Tibial artery (tissue), 4 donors: ENCODE data around the gene SYT6.

Experiments used
- DNase-seq, 2 donors: peaks; one replicate each; pipeline ENCODE4 v3.0.0-alpha.2; 2019
- H3K27ac ChIP-seq, 2 donors: fragments of 200-600 bp; sonication (generic) in 1 of 2; 1 replicate in 1 of 2; 2 replicates in 1 of 2; pipeline ENCODE4 v1.5.1; 2018 to 2019; ENCODE audit warnings: mild to moderate bottlenecking in 1 of 2
- H3K27me3 ChIP-seq, 2 donors: fragments of 200-600 bp; sonication (generic) in 1 of 2; one replicate each; pipeline versions ENCODE4 v1.5.1 to v1.6.0; 2016 to 2019
- H3K36me3 ChIP-seq, 3 donors: fragments of 200-600 bp; sonication (generic) in 2 of 3; one replicate each; pipeline ENCODE4 v1.5.1; 2016 to 2019; ENCODE audit warnings: mild to moderate bottlenecking in 2 of 3
- H3K4me1 ChIP-seq, 4 donors: fragments of 200-600 bp; sonication (generic) in 2 of 4; 1 replicate in 3 of 4; 2 replicates in 1 of 4; pipeline ENCODE4 v1.5.1; 2016 to 2019
- H3K4me3 ChIP-seq, 2 donors: fragments of 200-600 bp; sonication (generic) in 1 of 2; 1 replicate in 1 of 2; 2 replicates in 1 of 2; pipeline ENCODE4 v1.5.1; 2018 to 2019; ENCODE audit warnings: mild to moderate bottlenecking in 2 of 2
- H3K9me3 ChIP-seq, 3 donors: fragments of 200-600 bp; sonication (generic) in 1 of 3; one replicate each; pipeline ENCODE4 v1.5.1; 2016 to 2019
- CTCF ChIP-seq, 2 experiments: fragments of 200-600 bp in 1 of 2; fragments of 450-650 bp in 1 of 2; IDR thresholded peaks; one replicate each; pipeline ENCODE4 v1.5.1; 2017 to 2019; ENCODE audit warnings: antibody characterized with exemption in 2 of 2, mild to moderate bottlenecking in 1 of 2, moderate library complexity in 1 of 2
- intact Hi-C: fragments of 100-400 bp; cut with DNase I; formaldehyde crosslinking; loops from one replicate; pipeline ENCODE4 v1.15.0; 2023; ENCODE audit warnings: low total_unique reads

SYT6 gene

GRCh38 chr1:114177282-114177681 lies 23.6 kb upstream of the SYT6 start:
- Histone ChIP-seq H3K9me3 (no peaks in the 10 kb centered on the region), H3K4me1 (no peaks in the 10 kb centered on the region), H3K36me3 (no peaks in the 10 kb centered on the region), H3K4me3 (no peak overlapping the region), H3K27me3 (no peaks in the 10 kb centered on the region), H3K27ac (no peak overlapping the region)
- intact Hi-C loops: no loop called here
- no peak for DNase-seq
- no peak for TF ChIP-seq CTCF (IDR thresholded peaks at IDR 0.05)

- H3K36me3 ChIP-seq: no peaks in the 10 kb centered on the region
Measured at GRCh38 chr1:114176366-114176765, 22.7 kb upstream of the SYT6 start.

GRCh38 chr1:114173680-114174079 lies 20.0 kb upstream of the SYT6 start:
- H3K27me3 ChIP-seq: no peaks in the 10 kb centered on the region
- no peak for DNase-seq
- no peaks in the 10 kb centered on the region for H3K9me3 ChIP-seq
- H3K36me3 ChIP-seq: no peaks in the 10 kb centered on the region
- no peak overlapping the region for H3K27ac ChIP-seq
- intact Hi-C loops: no loop called here
- no peak for TF ChIP-seq CTCF (IDR thresholded peaks at IDR 0.05)
- H3K4me3 ChIP-seq: no peak overlapping the region
- no peaks in the 10 kb centered on the region for H3K4me1 ChIP-seq

More at GRCh38 chr1:114176366-114176765, 22.7 kb upstream of the SYT6 start:
- H3K4me1 ChIP-seq: no peaks in the 10 kb centered on the region
- TF ChIP-seq CTCF (IDR thresholded peaks at IDR 0.05): no peak
- intact Hi-C loops: no loop called here
- H3K9me3 ChIP-seq: no peaks in the 10 kb centered on the region
- H3K27ac ChIP-seq: no peak overlapping the region
- H3K27me3 ChIP-seq: no peaks in the 10 kb centered on the region
- DNase-seq: no peak
- H3K4me3 ChIP-seq: no peak overlapping the region

DNA sequence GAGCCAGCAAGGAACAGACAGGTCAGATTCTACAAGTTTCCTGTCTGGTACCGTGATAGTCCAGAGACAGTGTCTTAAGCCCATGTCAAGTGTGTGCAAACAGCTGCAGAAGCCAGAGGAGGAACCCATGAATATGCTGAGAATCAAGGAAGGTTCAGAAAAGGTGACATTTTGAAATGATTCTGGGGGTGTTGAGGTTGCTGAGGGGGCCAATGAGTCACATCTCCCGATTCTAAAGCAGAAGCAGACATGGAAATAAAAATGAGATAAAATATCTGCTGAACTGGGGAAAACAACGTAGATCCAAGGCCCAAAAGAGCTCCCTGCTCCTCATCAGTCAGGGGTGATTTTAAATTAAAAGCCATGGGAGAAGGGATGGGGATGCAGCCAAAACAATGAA lies 15.8 kb upstream of the SYT6 start:
- DNase-seq: no peak
- H3K27me3 ChIP-seq: peaks cover 0 to 9% of the 10 kb centered on the region in 2 donors
- H3K36me3 ChIP-seq: no peaks in the 10 kb centered on the region
- intact Hi-C loops: no loop called here
- no peaks in the 10 kb centered on the region for H3K4me1 ChIP-seq
- H3K4me3 ChIP-seq: no peak overlapping the region
- no peak overlapping the region for H3K27ac ChIP-seq
- no peak for TF ChIP-seq CTCF (IDR thresholded peaks at IDR 0.05)
- no peaks in the 10 kb centered on the region for H3K9me3 ChIP-seq

- no peak for DNase-seq
- no peak overlapping the region for H3K27ac ChIP-seq
- intact Hi-C loops: no loop called here
- H3K36me3 ChIP-seq: no peaks in the 10 kb centered on the region
- H3K27me3 ChIP-seq: peaks cover 0 to 9% of the 10 kb centered on the region in 2 donors
- no peaks in the 10 kb centered on the region for H3K4me1 ChIP-seq
- no peaks in the 10 kb centered on the region for H3K9me3 ChIP-seq
- no peak overlapping the region for H3K4me3 ChIP-seq
- no peak for TF ChIP-seq CTCF (IDR thresholded peaks at IDR 0.05)
Measured at GRCh38 chr1:114167226-114167625, 13.6 kb upstream of the SYT6 start.
